ENCODE results near the gene TSC1. TPM values are rescaled to one million over a fixed set of nuclear protein-coding genes. Genes with fewer than 3 reads are reported as not detected.

TSC1 gene
- total and polyA plus RNA-seq, 2 experiments from 2014 or later = 23.7 to 48.0 TPM

- Histone ChIP-seq H3K27ac (ENCODE audit: low read depth) (no peak within 1 kb of the TSS), H3K79me2 (replicated peaks; ENCODE audit: insufficient read depth) (no peaks in the 10 kb centered on the region), H3F3A (replicated peaks; ENCODE audit: low read depth) (no peaks in the 10 kb centered on the region), H3K4me1 (ENCODE audit: insufficient read depth) (no peaks in the 10 kb centered on the region), H4K20me1 (replicated peaks; ENCODE audit: insufficient read depth) (no peaks in the 10 kb centered on the region), H3K4me2 (peak within 1 kb of the TSS; percentile 96), H3K4me3 (peak within 1 kb of the TSS; percentile 99), H2AFZ (peak within 1 kb of the TSS; percentile 100), H3K9me2 (ENCODE audit: insufficient read depth) (no peaks in the 10 kb centered on the region), H3K27me3 (ENCODE audit: insufficient read depth) (peaks cover 34% of the 10 kb centered on the region), H3K36me3 (ENCODE audit: insufficient read depth) (no peaks in the 10 kb centered on the region)
- no peaks in the 10 kb centered on the region for H3K9me3 Mint-ChIP-seq
- H3K27ac Mint-ChIP-seq = no peak within 1 kb of the TSS
- H3K4me1 Mint-ChIP-seq = no peaks in the 10 kb centered on the region
- H3K27me3 Mint-ChIP-seq (ENCODE audit: insufficient read depth, low read depth, poor library complexity) = peaks cover 17% of the 10 kb centered on the region
- no peaks in the 10 kb centered on the region; the same call in 2 of the 3 replicates for H3K36me3 Mint-ChIP-seq (ENCODE audit: low read depth)
- DNase-seq (ENCODE audit: low spot score) (peak; percentile 85), ATAC-seq (peak; percentile 80)
- peak; percentile 29 for TF ChIP-seq REST (IDR thresholded peaks at IDR 0.05; ENCODE audit: unreplicated experiment)
- TF ChIP-seq CREB1 (CRISPR knock-in tag; IDR thresholded peaks at IDR 0.05; ENCODE audit: low read depth) = peak; percentile 99
- TF ChIP-seq ZNF331 (CRISPR knock-in tag; IDR thresholded peaks at IDR 0.05; ENCODE audit: low read depth) = no peak
- peak within 1 kb of the TSS; percentile 81 for H3K4me3 Mint-ChIP-seq
Measured at GRCh38 chr9:132877824-132878694, 66.4 kb downstream of the TSC1 start, which contains the start of gene AK8. TSS of gene AK8 (minus strand) at chr9:132878284. CDS start at chr9:132878255, 29 bp downstream.

GRCh38 chr9:132877458-132877823 lies 67.0 kb downstream of the TSC1 start:
- peak overlapping the region; percentile 90 for H2AFZ ChIP-seq
- peaks cover 13% of the 10 kb centered on the region for H3K27me3 Mint-ChIP-seq (ENCODE audit: insufficient read depth, low read depth, poor library complexity)
- H3K9me2 ChIP-seq (ENCODE audit: insufficient read depth) = no peaks in the 10 kb centered on the region
- no peaks in the 10 kb centered on the region for H3K36me3 ChIP-seq (ENCODE audit: insufficient read depth)
- no peaks in the 10 kb centered on the region for H3K79me2 ChIP-seq (replicated peaks; ENCODE audit: insufficient read depth)
- no peaks in the 10 kb centered on the region for H3K9me3 Mint-ChIP-seq
- H3F3A ChIP-seq (replicated peaks; ENCODE audit: low read depth) = no peaks in the 10 kb centered on the region
- peak overlapping the region; percentile 99 for H3K4me3 ChIP-seq
- DNase-seq (ENCODE audit: low spot score) (peak; percentile 29), ATAC-seq (peak; percentile 21)
- H3K27ac ChIP-seq (ENCODE audit: low read depth) = no peak overlapping the region
- no peaks in the 10 kb centered on the region for H3K4me1 Mint-ChIP-seq
- peak overlapping the region; percentile 96 for H3K4me2 ChIP-seq
- H3K36me3 Mint-ChIP-seq (ENCODE audit: low read depth) = no peaks in the 10 kb centered on the region; the same call in 2 of the 3 replicates
- peaks cover 34% of the 10 kb centered on the region for H3K27me3 ChIP-seq (ENCODE audit: insufficient read depth)
- no peaks in the 10 kb centered on the region for H4K20me1 ChIP-seq (replicated peaks; ENCODE audit: insufficient read depth)
- H3K4me3 Mint-ChIP-seq = peak overlapping the region; percentile 81
- H3K27ac Mint-ChIP-seq = no peak overlapping the region
- H3K4me1 ChIP-seq (ENCODE audit: insufficient read depth) = no peaks in the 10 kb centered on the region
- TF ChIP-seq POLR2AphosphoS5 (IDR thresholded peaks at IDR 0.05; ENCODE audit: low read depth) (no peak), JUNB (IDR thresholded peaks at IDR 0.05; ENCODE audit: unreplicated experiment) (no peak), CREB1 (CRISPR knock-in tag; IDR thresholded peaks at IDR 0.05; ENCODE audit: low read depth) (no peak), ZNF462 (CRISPR knock-in tag; IDR thresholded peaks at IDR 0.05) (no peak), NANOG (IDR thresholded peaks at IDR 0.05; ENCODE audit: borderline replicate concordance) (no peak), EZH2phosphoT487 (IDR thresholded peaks at IDR 0.05; ENCODE audit: unreplicated experiment) (no peak), ZNF331 (CRISPR knock-in tag; IDR thresholded peaks at IDR 0.05; ENCODE audit: low read depth) (no peak), ZNF114 (CRISPR knock-in tag; IDR thresholded peaks at IDR 0.05) (no peak)

Measured in GM23338 (cell line).